Fibroblast of lung (primary cell): ENCODE measurements around the gene NPR2. TPM values are rescaled to one million over a fixed set of nuclear protein-coding genes. Genes with fewer than 3 reads are reported as not detected.

Source experiments
- DNase-seq, 2 donors: peaks; one replicate each; pipeline versions ENCODE4 v3.0.0 to v3.0.0-alpha.2; 2010; ENCODE audit warnings: low read depth in 2 of 2
- H2AFZ ChIP-seq: 2 replicates; pipeline ENCODE4 v1.5.1; 2012; ENCODE audit warnings: low read length, control low read depth, inconsistent platforms
- H3K27ac ChIP-seq: 2 replicates; pipeline ENCODE4 v1.5.1; 2011; ENCODE audit warnings: low read length, control low read depth; ENCODE audit not compliant: insufficient read depth
- H3K27me3 ChIP-seq: 2 replicates; pipeline ENCODE4 v1.5.1; 2011; ENCODE audit warnings: mild to moderate bottlenecking, low read length; ENCODE audit not compliant: control insufficient read depth, insufficient read depth
- H3K36me3 ChIP-seq: 2 replicates; pipeline ENCODE4 v1.5.1; 2011; ENCODE audit warnings: low read length; ENCODE audit not compliant: control insufficient read depth, insufficient read depth
- H3K4me1 ChIP-seq: 2 replicates; pipeline ENCODE4 v1.5.1; 2011; ENCODE audit warnings: low read length; ENCODE audit not compliant: control insufficient read depth, insufficient read depth; ENCODE audit errors: extremely low read depth
- H3K4me2 ChIP-seq: 2 replicates; pipeline ENCODE4 v1.5.1; 2011; ENCODE audit warnings: low read length, control low read depth; ENCODE audit not compliant: insufficient read depth; ENCODE audit errors: extremely low read depth
- H3K4me3 ChIP-seq, 4 experiments: fragments of 200-600 bp in 1 of 4; sonication (generic) in 1 of 4; replicated peaks in 1 of 4; 2 replicates each; pipeline ENCODE4 v1.5.1; 2011 to 2016; ENCODE audit warnings: low read length in 4 of 4, low read depth in 3 of 4, mild to moderate bottlenecking in 3 of 4, control low read depth in 2 of 4, inconsistent platforms in 1 of 4, mixed read lengths in 1 of 4; ENCODE audit not compliant: insufficient read depth in 1 of 4; ENCODE audit errors: control extremely low read depth in 1 of 4
- H3K79me2 ChIP-seq: 2 replicates; pipeline ENCODE4 v1.5.1; 2012; ENCODE audit warnings: mild to moderate bottlenecking, low read length, inconsistent platforms; ENCODE audit not compliant: control insufficient read depth, insufficient read depth
- H3K9ac ChIP-seq: 2 replicates; pipeline ENCODE4 v1.5.1; 2011; ENCODE audit warnings: mild to moderate bottlenecking, low read length, control low read depth; ENCODE audit not compliant: insufficient read depth
- H3K9me3 ChIP-seq: 2 replicates; pipeline ENCODE4 v1.5.1; 2012; ENCODE audit warnings: low read depth, low read length; ENCODE audit not compliant: control insufficient read depth, insufficient read depth
- H4K20me1 ChIP-seq: 2 replicates; pipeline ENCODE4 v1.5.1; 2011; ENCODE audit warnings: low read length; ENCODE audit not compliant: control insufficient read depth, insufficient read depth; ENCODE audit errors: extremely low read depth
- CTCF ChIP-seq, 2 donors: IDR thresholded peaks in 1 of 2; conservative IDR thresholded peaks in 1 of 2; 1 replicate in 1 of 2; 2 replicates in 1 of 2; pipeline ENCODE4 v1.5.1; 2011 to 2012; ENCODE audit warnings: low read length in 2 of 2, control low read depth in 1 of 2, inconsistent platforms in 1 of 2, low read depth in 1 of 2, mild to moderate bottlenecking in 1 of 2
- EZH2 ChIP-seq: IDR thresholded peaks from 2 replicates; pipeline ENCODE4 v1.5.1; 2012; ENCODE audit warnings: low read length, control low read depth, mild to moderate bottlenecking; ENCODE audit errors: missing control alignments
- polyA plus RNA-seq, 2 donors: library from polyadenylated mRNA; depleted of rRNA in 1 of 2; stranded (reverse) in 1 of 2; unstranded in 1 of 2; fragments of >200 nt; gene quantifications; 2 replicates each; pipeline ENCODE4 v1.2.1, GENCODE V29; 2011 to 2012; ENCODE audit warnings: missing spikeins in 1 of 2
- total RNA-seq: library from RNA; depleted of rRNA; stranded (reverse); fragments of >200 nt; gene quantifications from 2 replicates; pipeline ENCODE4 v1.2.1, GENCODE V29; 2014

The NPR2 gene
- total and polyA plus RNA-seq, 2 donors (not counting 1 experiment from before 2014, with no cell fraction given), result 26.3 to 47.4 TPM

DNA sequence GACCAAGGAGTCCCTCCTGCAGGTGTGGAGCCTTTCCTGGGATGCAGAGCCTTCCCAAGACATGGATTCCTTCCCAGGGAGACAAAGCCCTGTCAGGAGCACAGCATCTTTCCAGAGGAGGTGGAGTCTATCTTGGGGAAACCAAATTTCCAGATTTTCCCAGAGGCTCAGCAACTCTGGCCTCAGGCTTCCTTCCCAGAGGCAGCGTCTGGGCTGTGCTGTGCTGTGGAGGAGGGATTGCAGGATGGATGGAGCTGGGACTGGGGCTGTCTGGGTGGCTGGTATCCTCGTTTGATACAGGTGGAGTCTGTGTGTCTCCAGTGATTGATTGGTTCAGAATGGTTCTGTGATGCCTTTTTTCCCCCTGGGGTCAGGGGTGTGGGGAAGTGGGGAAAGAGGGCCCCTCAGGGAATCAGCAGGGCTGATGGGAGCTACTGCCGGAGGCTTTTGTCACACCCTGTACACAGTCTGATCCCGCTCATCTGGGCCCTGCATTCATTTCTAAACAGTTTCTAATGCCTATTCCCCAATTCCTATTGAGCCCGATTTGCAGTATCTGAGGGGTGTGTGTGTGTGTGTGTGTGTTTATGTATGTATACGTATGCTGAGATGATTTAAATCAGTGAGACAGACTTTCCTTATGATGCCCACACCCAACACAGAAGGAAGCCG is 62.8 kb downstream of the NPR2 start:
- H3K27ac ChIP-seq, result no peak overlapping the region
- TF ChIP-seq EZH2 (no peak), CTCF (conservative IDR thresholded peaks at IDR 0.05 in 1 of 2, IDR thresholded peaks at IDR 0.05 in 1 of 2; ENCODE audit: low read depth in 1 of 2, low read length in 2 of 2) (no peak)
- no peak overlapping the region for H3K4me2 ChIP-seq
- H3K4me3 ChIP-seq, result no peak overlapping the region
- no peaks in the 10 kb centered on the region for H3K79me2 ChIP-seq
- no peaks in the 10 kb centered on the region for H3K9me3 ChIP-seq
- H3K4me1 ChIP-seq, result no peaks in the 10 kb centered on the region
- no peaks in the 10 kb centered on the region for H4K20me1 ChIP-seq
- DNase-seq, result no peak
- H3K27me3 ChIP-seq, result no peaks in the 10 kb centered on the region
- H3K9ac ChIP-seq, result no peak overlapping the region
- no peak overlapping the region for H2AFZ ChIP-seq
- no peaks in the 10 kb centered on the region for H3K36me3 ChIP-seq

GRCh38 chr9:35856206-35856605 is 64.8 kb downstream of the NPR2 start:
- Histone ChIP-seq H3K9ac (no peak overlapping the region), H2AFZ (no peak overlapping the region), H3K4me2 (no peak overlapping the region), H3K27ac (no peak overlapping the region), H3K27me3 (peaks cover 12% of the 10 kb centered on the region), H3K4me1 (no peaks in the 10 kb centered on the region), H4K20me1 (no peaks in the 10 kb centered on the region), H3K36me3 (no peaks in the 10 kb centered on the region), H3K4me3 (no peak overlapping the region), H3K9me3 (no peaks in the 10 kb centered on the region), H3K79me2 (no peaks in the 10 kb centered on the region)
- TF ChIP-seq EZH2 (no peak), CTCF (conservative IDR thresholded peaks at IDR 0.05 in 1 of 2, IDR thresholded peaks at IDR 0.05 in 1 of 2; ENCODE audit: low read depth in 1 of 2, low read length in 2 of 2) (no peak)
- DNase-seq, result no peak

GRCh38 chr9:35856882-35857281 is 65.5 kb downstream of the NPR2 start:
- no peak for DNase-seq
- H3K27ac ChIP-seq, result no peak overlapping the region
- H2AFZ ChIP-seq, result no peak overlapping the region
- H3K4me2 ChIP-seq, result no peak overlapping the region
- H4K20me1 ChIP-seq, result no peaks in the 10 kb centered on the region
- peaks cover 18% of the 10 kb centered on the region for H3K27me3 ChIP-seq
- TF ChIP-seq CTCF (conservative IDR thresholded peaks at IDR 0.05 in 1 of 2, IDR thresholded peaks at IDR 0.05 in 1 of 2; ENCODE audit: low read depth in 1 of 2, low read length in 2 of 2), result no peak
- no peak for TF ChIP-seq EZH2
- no peaks in the 10 kb centered on the region for H3K36me3 ChIP-seq
- no peaks in the 10 kb centered on the region for H3K4me1 ChIP-seq
- no peaks in the 10 kb centered on the region for H3K9me3 ChIP-seq
- no peak overlapping the region for H3K9ac ChIP-seq
- no peak overlapping the region for H3K4me3 ChIP-seq
- no peaks in the 10 kb centered on the region for H3K79me2 ChIP-seq
